IMR-90 (cell line): ENCODE measurements around the gene TMEM176B. TPM values are rescaled to one million over a fixed set of nuclear protein-coding genes. Genes with fewer than 3 reads are reported as not detected.

ENCODE experiments used
- ATAC-seq: fragments of 200-7000 bp; cut with Tn5 transposase; 2 replicates; pipeline ENCODE4 v1.9.1; 2020; ENCODE audit warnings: low read depth, mild to moderate bottlenecking, moderate library complexity
- BruUV-seq: library from RNA; stranded (reverse); fragments of 400-500 nt; replicated peaks from 2 replicates; lab custom pipeline; 2021; lab: Mats Ljungman, UMichigan
- CTCF ChIA-PET: fragments of 300-600 bp; formaldehyde crosslinking; extraction: SDS; loops from one replicate; lab custom pipeline; 2021; ENCODE audit warnings: antibody characterized with exemption; lab: Yijun Ruan, JAX
- POLR2A ChIA-PET: fragments of 300-600 bp; sonication (Branson Sonifier 250); formaldehyde crosslinking; loops from one replicate; lab custom pipeline; 2022; ENCODE audit warnings: antibody characterized with exemption; ENCODE audit not compliant: unreplicated experiment; lab: Charles Lee
- DNase-seq: peaks from one replicate; pipeline ENCODE4 v3.0.0; 2013
- H2AFZ ChIP-seq: replicated peaks from 2 replicates; pipeline ENCODE3; 2013; ENCODE audit warnings: low read length, mild to moderate bottlenecking; ENCODE audit not compliant: poor library complexity
- H2AK5ac ChIP-seq: 2 replicates; pipeline ENCODE4 v1.6.1; 2013; ENCODE audit warnings: low read depth, low read length, inconsistent platforms
- H2AK9ac ChIP-seq: replicated peaks from 2 replicates; pipeline ENCODE3; 2013; ENCODE audit warnings: mild to moderate bottlenecking, low read depth, low read length, moderate library complexity; ENCODE audit not compliant: poor library complexity
- H2BK120ac ChIP-seq: 2 replicates; pipeline ENCODE4 v1.6.1; 2013; ENCODE audit warnings: low read depth, low read length, inconsistent platforms
- H2BK15ac ChIP-seq: 3 replicates; pipeline ENCODE4 v1.6.1; 2013; ENCODE audit warnings: low read depth, low read length, inconsistent platforms
- H2BK20ac ChIP-seq: 2 replicates; pipeline ENCODE4 v1.6.1; 2013; ENCODE audit warnings: low read depth, mild to moderate bottlenecking, inconsistent platforms, low read length, moderate library complexity
- H2BK5ac ChIP-seq: 2 replicates; pipeline ENCODE4 v1.6.1; 2013; ENCODE audit warnings: mild to moderate bottlenecking, low read depth, low read length, inconsistent platforms; ENCODE audit not compliant: poor library complexity, severe bottlenecking
- H3K14ac ChIP-seq: replicated peaks from 2 replicates; pipeline ENCODE4 v1.6.1; 2013; ENCODE audit warnings: low read depth, low read length, inconsistent platforms
- H3K18ac ChIP-seq: 2 replicates; pipeline ENCODE4 v1.6.1; 2013; ENCODE audit warnings: low read depth, low read length, control low read depth
- H3K23ac ChIP-seq: 2 replicates; pipeline ENCODE4 v1.6.1; 2013; ENCODE audit warnings: low read depth, low read length, inconsistent platforms
- H3K27ac ChIP-seq: 2 replicates; pipeline ENCODE4 v1.5.1; 2013; ENCODE audit warnings: mild to moderate bottlenecking, control low read depth, low read length; ENCODE audit not compliant: insufficient read depth
- H3K27me3 ChIP-seq: 2 replicates; pipeline ENCODE4 v1.6.1; 2013; ENCODE audit warnings: low read length; ENCODE audit not compliant: control insufficient read depth, insufficient read depth
- H3K36me3 ChIP-seq: 2 replicates; pipeline ENCODE4 v1.6.1; 2013; ENCODE audit warnings: low read length, mixed read lengths; ENCODE audit not compliant: control insufficient read depth, insufficient read depth
- H3K4ac ChIP-seq: 2 replicates; pipeline ENCODE4 v1.6.1; 2013; ENCODE audit warnings: low read depth, low read length, inconsistent platforms
- H3K4me1 ChIP-seq: 2 replicates; pipeline ENCODE4 v1.6.1; 2013; ENCODE audit warnings: low read length, mixed read lengths; ENCODE audit not compliant: control insufficient read depth, insufficient read depth
- H3K4me2 ChIP-seq: 2 replicates; pipeline ENCODE4 v1.6.1; 2013; ENCODE audit warnings: low read depth, mild to moderate bottlenecking, control low read depth, low read length, moderate library complexity
- H3K4me3 ChIP-seq: 2 replicates; pipeline ENCODE4 v1.5.1; 2013; ENCODE audit warnings: low read depth, mild to moderate bottlenecking, control low read depth, low read length, moderate library complexity; ENCODE audit not compliant: insufficient read depth
- H3K56ac ChIP-seq: 2 replicates; pipeline ENCODE4 v1.6.1; 2013; ENCODE audit warnings: low read length, inconsistent platforms; ENCODE audit not compliant: insufficient read depth; ENCODE audit errors: extremely low read depth
- H3K79me1 ChIP-seq, 2 experiments: 2 replicates each; pipeline ENCODE4 v1.6.1; 2013; ENCODE audit warnings: low read length in 2 of 2, inconsistent platforms in 1 of 2, low read depth in 1 of 2
- H3K9ac ChIP-seq: 2 replicates; pipeline ENCODE4 v1.6.1; 2013; ENCODE audit warnings: low read depth, low read length, control low read depth
- H3K9me1 ChIP-seq: 2 replicates; pipeline ENCODE4 v1.6.1; 2013; ENCODE audit warnings: low read length, inconsistent platforms; ENCODE audit not compliant: insufficient read depth
- H3K9me3 ChIP-seq: 2 replicates; pipeline ENCODE4 v1.6.1; 2013; ENCODE audit warnings: low read length; ENCODE audit not compliant: control insufficient read depth, insufficient read depth
- H4K20me1 ChIP-seq: 2 replicates; pipeline ENCODE4 v1.6.1; 2013; ENCODE audit warnings: low read length, inconsistent platforms; ENCODE audit not compliant: insufficient read depth
- H4K5ac ChIP-seq: 2 replicates; pipeline ENCODE4 v1.6.1; 2013; ENCODE audit warnings: mild to moderate bottlenecking, low read depth, low read length, control low read depth
- H4K8ac ChIP-seq, 2 experiments: 2 replicates each; pipeline ENCODE4 v1.6.1; 2013; ENCODE audit warnings: low read depth in 2 of 2, low read length in 2 of 2, control low read depth in 1 of 2, inconsistent platforms in 1 of 2
- H4K91ac ChIP-seq: 2 replicates; pipeline ENCODE4 v1.6.1; 2013; ENCODE audit warnings: low read depth, low read length, inconsistent platforms; ENCODE audit not compliant: insufficient read depth
- BHLHE40 ChIP-seq: fragments of 150-350 bp; IDR thresholded peaks from 2 replicates; pipeline ENCODE4 v1.6.1; 2016; ENCODE audit warnings: mild to moderate bottlenecking, low read depth, low read length
- CEBPB ChIP-seq: IDR thresholded peaks from 2 replicates; pipeline ENCODE4 v1.6.1; 2012; ENCODE audit warnings: low read depth, low read length, improper control_type of control experiment
- CHD1 ChIP-seq: IDR thresholded peaks from 2 replicates; pipeline ENCODE4 v1.6.1; 2012; ENCODE audit warnings: low read depth, low read length, improper control_type of control experiment
- MAFK ChIP-seq: IDR thresholded peaks from 2 replicates; pipeline ENCODE4 v1.6.1; 2012; ENCODE audit warnings: low read depth, low read length, improper control_type of control experiment
- MAZ ChIP-seq: IDR thresholded peaks from 2 replicates; pipeline ENCODE4 v1.6.1; 2012; ENCODE audit warnings: low read depth, mild to moderate bottlenecking, low read length, improper control_type of control experiment, moderate library complexity, borderline replicate concordance
- NFE2L2 ChIP-seq: fragments of 150-350 bp; IDR thresholded peaks from 2 replicates; pipeline ENCODE4 v1.6.1; 2016; ENCODE audit warnings: low read depth, mild to moderate bottlenecking, low read length
- RAD21 ChIP-seq: IDR thresholded peaks from 2 replicates; pipeline ENCODE4 v1.6.1; 2012; ENCODE audit warnings: low read length, improper control_type of control experiment
- RCOR1 ChIP-seq: IDR thresholded peaks from 2 replicates; pipeline ENCODE4 v1.6.1; 2012; ENCODE audit warnings: mild to moderate bottlenecking, low read length, improper control_type of control experiment; ENCODE audit not compliant: insufficient replicate concordance
- RFX5 ChIP-seq: IDR thresholded peaks from 2 replicates; pipeline ENCODE4 v1.8.0; 2012; ENCODE audit warnings: low read depth, mild to moderate bottlenecking, low read length, moderate library complexity
- SMC3 ChIP-seq: fragments of 150-350 bp; IDR thresholded peaks from 2 replicates; pipeline ENCODE4 v1.6.1; 2016; ENCODE audit warnings: low read depth, mild to moderate bottlenecking, antibody characterized with exemption, low read length, moderate library complexity
- WGBS, 2 experiments: methylation state at CpG; one replicate each; pipeline versions ENCODE4 v1.1.5 to v1.1.7; 2013; ENCODE audit warnings: missing lambda C conversion rate in 2 of 2; ENCODE audit not compliant: insufficient read length in 1 of 2; ENCODE audit errors: extremely low coverage in 2 of 2; 5-methylcytosine and 5-hydroxymethylcytosine counted together
- dilution Hi-C: fragments of 300-500 bp; cut with HindIII; formaldehyde crosslinking; loops from one replicate; pipeline ENCODE4 v1.14.3; 2018; ENCODE audit warnings: low sequenced_read_pairs; ENCODE audit not compliant: unreplicated experiment
- in situ Hi-C: fragments of 300-500 bp; cut with MboI; formaldehyde crosslinking; loops from 3 replicates; pipeline ENCODE4 v1.14.3; 2019; ENCODE audit warnings: low sequenced_read_pairs, inconsistent platforms, mixed read lengths
- intact Hi-C: fragments of 100-400 bp; cut with micrococcal nuclease; formaldehyde crosslinking; loops from 2 replicates; pipeline ENCODE4 v1.10.0; 2022
- polyA plus RNA-seq, 3 experiments: library from polyadenylated mRNA; depleted of rRNA; stranded (reverse); fragments of >200 nt; gene quantifications; 2 replicates each; pipeline ENCODE4 v1.2.3, GENCODE V29; 2012; ENCODE audit warnings: low replicate concordance in 1 of 3
- total RNA-seq: library from RNA; depleted of rRNA; stranded (reverse); fragments of >200 nt; gene quantifications from 2 replicates; pipeline ENCODE4 v1.2.3, GENCODE V29; 2012
- TF ChIP-seq, protein P1 (sequence below): conservative IDR thresholded peaks from 2 replicates; pipeline ENCODE4 v1.5.1; 2012; ENCODE audit warnings: mild to moderate bottlenecking, low read depth, low read length, improper control_type of control experiment
- TF ChIP-seq, protein P2 (sequence below): fragments of 150-350 bp; IDR thresholded peaks from 2 replicates; pipeline ENCODE4 v1.6.1; 2017; ENCODE audit warnings: mild to moderate bottlenecking, antibody characterized with exemption, low read length, low read depth
- TF ChIP-seq, protein P3 (sequence below): fragments of 150-350 bp; IDR thresholded peaks from 2 replicates; pipeline ENCODE4 v1.6.1; 2016; ENCODE audit warnings: low read depth, mild to moderate bottlenecking, low read length, moderate library complexity, borderline replicate concordance

TMEM176B gene
- total and polyA plus RNA-seq, 2 of the 4 experiments (the other 2 are of a cell fraction), result not detected

DNA sequence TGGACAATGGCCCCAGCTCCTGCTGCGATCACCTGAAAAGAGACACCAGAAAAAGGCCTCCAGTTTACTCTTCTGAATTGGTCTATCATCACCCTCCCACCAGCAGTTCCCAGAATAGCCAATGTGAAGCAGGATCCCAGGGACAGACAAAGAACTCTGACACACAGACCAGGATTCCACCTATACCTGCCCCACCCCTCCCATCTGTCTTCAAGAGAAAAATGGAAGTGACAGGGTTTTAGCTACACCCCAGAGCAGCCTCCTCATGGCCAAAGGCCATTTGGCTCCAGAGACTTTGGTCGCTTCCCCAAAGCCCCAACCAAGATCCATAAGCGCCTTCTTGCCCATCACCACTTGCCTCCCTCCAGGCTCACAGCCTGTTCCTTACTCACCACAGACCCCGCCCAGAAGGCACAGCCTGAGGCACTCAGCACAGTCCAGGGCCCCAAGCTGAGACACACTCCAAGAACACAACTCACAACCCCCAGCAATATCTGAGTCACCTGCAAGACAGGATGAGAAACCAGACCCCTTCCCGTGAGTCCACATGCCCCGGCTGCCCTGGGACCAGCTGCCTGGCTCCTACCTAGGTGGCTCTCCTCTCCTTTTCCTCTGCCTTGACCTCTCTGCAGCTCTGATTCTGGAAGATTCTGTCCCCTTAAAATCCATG is 6.5 kb downstream of the TMEM176B start:
- H2BK120ac ChIP-seq, result no peak overlapping the region
- no peak overlapping the region for H3K14ac ChIP-seq
- ATAC-seq, result peak; percentile 16; the same call in 1 of the 2 replicates
- no peak overlapping the region for H2AFZ ChIP-seq
- intact Hi-C loops, result no loop called here
- H3K9me3 ChIP-seq, result no peaks in the 10 kb centered on the region
- H3K4me1 ChIP-seq, result peaks cover 5% of the 10 kb centered on the region; the same call in 1 of the 2 replicates
- no peak for DNase-seq
- H3K4me3 ChIP-seq, result no peak overlapping the region
- H3K9ac ChIP-seq, result no peak overlapping the region
- no peak overlapping the region for H3K23ac ChIP-seq
- H3K4me2 ChIP-seq, result no peak overlapping the region
- H2BK20ac ChIP-seq, result no peak overlapping the region
- H2AK9ac ChIP-seq, result no peak overlapping the region
- no peak overlapping the region for H2BK5ac ChIP-seq
- H3K9me1 ChIP-seq, result no peaks in the 10 kb centered on the region
- dilution Hi-C loops, result no loop called here
- CTCF ChIA-PET, result no interaction called here
- H4K8ac ChIP-seq, result no peak overlapping the region
- H3K18ac ChIP-seq, result no peak overlapping the region
- H4K20me1 ChIP-seq, result no peaks in the 10 kb centered on the region
- H3K4ac ChIP-seq, result no peak overlapping the region
- no peaks in the 10 kb centered on the region for H3K27me3 ChIP-seq
- no CpG with 5 or more reads among the region's 6 CpGs for WGBS, 2 experiments
- TF ChIP-seq RFX5, result no peak
- TF ChIP-seq, protein P1, sequence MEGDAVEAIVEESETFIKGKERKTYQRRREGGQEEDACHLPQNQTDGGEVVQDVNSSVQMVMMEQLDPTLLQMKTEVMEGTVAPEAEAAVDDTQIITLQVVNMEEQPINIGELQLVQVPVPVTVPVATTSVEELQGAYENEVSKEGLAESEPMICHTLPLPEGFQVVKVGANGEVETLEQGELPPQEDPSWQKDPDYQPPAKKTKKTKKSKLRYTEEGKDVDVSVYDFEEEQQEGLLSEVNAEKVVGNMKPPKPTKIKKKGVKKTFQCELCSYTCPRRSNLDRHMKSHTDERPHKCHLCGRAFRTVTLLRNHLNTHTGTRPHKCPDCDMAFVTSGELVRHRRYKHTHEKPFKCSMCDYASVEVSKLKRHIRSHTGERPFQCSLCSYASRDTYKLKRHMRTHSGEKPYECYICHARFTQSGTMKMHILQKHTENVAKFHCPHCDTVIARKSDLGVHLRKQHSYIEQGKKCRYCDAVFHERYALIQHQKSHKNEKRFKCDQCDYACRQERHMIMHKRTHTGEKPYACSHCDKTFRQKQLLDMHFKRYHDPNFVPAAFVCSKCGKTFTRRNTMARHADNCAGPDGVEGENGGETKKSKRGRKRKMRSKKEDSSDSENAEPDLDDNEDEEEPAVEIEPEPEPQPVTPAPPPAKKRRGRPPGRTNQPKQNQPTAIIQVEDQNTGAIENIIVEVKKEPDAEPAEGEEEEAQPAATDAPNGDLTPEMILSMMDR, result no peak
- no peak for TF ChIP-seq RAD21
- TF ChIP-seq NFE2L2, result no peak
- TF ChIP-seq SMC3, result no peak
- TF ChIP-seq, protein P2, sequence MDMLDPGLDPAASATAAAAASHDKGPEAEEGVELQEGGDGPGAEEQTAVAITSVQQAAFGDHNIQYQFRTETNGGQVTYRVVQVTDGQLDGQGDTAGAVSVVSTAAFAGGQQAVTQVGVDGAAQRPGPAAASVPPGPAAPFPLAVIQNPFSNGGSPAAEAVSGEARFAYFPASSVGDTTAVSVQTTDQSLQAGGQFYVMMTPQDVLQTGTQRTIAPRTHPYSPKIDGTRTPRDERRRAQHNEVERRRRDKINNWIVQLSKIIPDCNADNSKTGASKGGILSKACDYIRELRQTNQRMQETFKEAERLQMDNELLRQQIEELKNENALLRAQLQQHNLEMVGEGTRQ, result no peak
- TF ChIP-seq MAFK, result no peak
- no peak for TF ChIP-seq CHD1
- no peak for TF ChIP-seq BHLHE40
- TF ChIP-seq, protein P3, sequence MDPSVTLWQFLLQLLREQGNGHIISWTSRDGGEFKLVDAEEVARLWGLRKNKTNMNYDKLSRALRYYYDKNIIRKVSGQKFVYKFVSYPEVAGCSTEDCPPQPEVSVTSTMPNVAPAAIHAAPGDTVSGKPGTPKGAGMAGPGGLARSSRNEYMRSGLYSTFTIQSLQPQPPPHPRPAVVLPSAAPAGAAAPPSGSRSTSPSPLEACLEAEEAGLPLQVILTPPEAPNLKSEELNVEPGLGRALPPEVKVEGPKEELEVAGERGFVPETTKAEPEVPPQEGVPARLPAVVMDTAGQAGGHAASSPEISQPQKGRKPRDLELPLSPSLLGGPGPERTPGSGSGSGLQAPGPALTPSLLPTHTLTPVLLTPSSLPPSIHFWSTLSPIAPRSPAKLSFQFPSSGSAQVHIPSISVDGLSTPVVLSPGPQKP, result no peak
- TF ChIP-seq CEBPB, result no peak
- TF ChIP-seq RCOR1, result no peak
- TF ChIP-seq MAZ, result no peak
- in situ Hi-C loops, result loop anchor here (25.0 kb wide), 1 partner anchor 319 kb away; no protein-coding TSS in a partner anchor
- H2AK5ac ChIP-seq, result no peak overlapping the region
- no TSS peak for BruUV-seq
- H4K5ac ChIP-seq, result no peak overlapping the region; the same call in 1 of the 2 replicates
- no peak overlapping the region for H2BK15ac ChIP-seq
- H3K36me3 ChIP-seq, result peaks cover 3% of the 10 kb centered on the region; the same call in 1 of the 2 replicates
- no peak overlapping the region for H3K27ac ChIP-seq
- H3K79me1 ChIP-seq, result no peaks in the 10 kb centered on the region
- no peak overlapping the region for H4K91ac ChIP-seq
- H3K56ac ChIP-seq, result no peak overlapping the region
- POLR2A ChIA-PET, result no interaction called here
